Measurements from ENCODE around the gene NOL4L. TPM values are rescaled to one million over a fixed set of nuclear protein-coding genes. Genes with fewer than 3 reads are reported as not detected.

The NOL4L gene
- polyA plus RNA-seq, 1 experiment = 10.9 TPM

- 0 out of 2 replicates have a peak, but pooled peaks have one; percentile 4 for TF ChIP-seq CTCF (IDR thresholded peaks at IDR 0.05; ENCODE audit: insufficient read depth, low read depth, low read length)
- peak overlapping the region; percentile 33 for H3K4me3 ChIP-seq (ENCODE audit: low read depth, low read length)
- H3K27me3 ChIP-seq (ENCODE audit: control insufficient read depth, insufficient read depth, low read length) = no peaks in the 10 kb centered on the region
- ChIA-PET POLR2A (interaction anchor here (0.7 to 0.9 kb wide), 2 partner anchors 10 to 32 kb away, joined by 3 to 4 read pairs; no protein-coding TSS in a partner anchor), CTCF (interaction anchor here (0.7 to 2.4 kb wide), 6 partner anchors 10 to 177 kb away, joined by 3 to 12 read pairs (median 5); no protein-coding TSS in a partner anchor)
- DNase-seq (ENCODE audit: low read depth) = peak; percentile 80
- H3K36me3 ChIP-seq (ENCODE audit: control insufficient read depth, insufficient read depth, low read length) = peaks cover 18% of the 10 kb centered on the region
Measured at GRCh38 chr20:32474967-32475811, 109.9 kb downstream of the NOL4L start.

- Histone ChIP-seq H3K36me3 (ENCODE audit: control insufficient read depth, insufficient read depth, low read length) (peaks cover 20% of the 10 kb centered on the region), H3K4me3 (ENCODE audit: low read depth, low read length) (peak overlapping the region; percentile 33), H3K27me3 (ENCODE audit: control insufficient read depth, insufficient read depth, low read length) (no peaks in the 10 kb centered on the region)
- no peak for TF ChIP-seq CTCF (IDR thresholded peaks at IDR 0.05; ENCODE audit: insufficient read depth, low read depth, low read length)
- no peak for DNase-seq (ENCODE audit: low read depth)
- ChIA-PET CTCF (interaction anchor here (1.0 to 2.4 kb wide), 5 partner anchors 11 to 178 kb away, joined by 3 to 12 read pairs (median 6); no protein-coding TSS in a partner anchor), POLR2A (interaction anchor here (0.7 kb wide), 1 partner anchor 31 kb away, joined by 4 read pairs; no protein-coding TSS in a partner anchor)
Measured at GRCh38 chr20:32474717-32474966, 110.5 kb downstream of the NOL4L start.

GRCh38 chr20:32474009-32474716, 111.0 kb downstream of the NOL4L start:
- POLR2A ChIA-PET = no interaction called here
- no peak for TF ChIP-seq CTCF (IDR thresholded peaks at IDR 0.05; ENCODE audit: insufficient read depth, low read depth, low read length)
- CTCF ChIA-PET = interaction anchor here (1.7 to 2.4 kb wide), 4 partner anchors 11 to 178 kb away, joined by 4 to 12 read pairs (median 6); no protein-coding TSS in a partner anchor
- Histone ChIP-seq H3K27me3 (ENCODE audit: control insufficient read depth, insufficient read depth, low read length) (no peaks in the 10 kb centered on the region), H3K36me3 (ENCODE audit: control insufficient read depth, insufficient read depth, low read length) (peaks cover 20% of the 10 kb centered on the region), H3K4me3 (ENCODE audit: low read depth, low read length) (peak overlapping the region; percentile 33; the same call in 1 of the 2 replicates)
- no peak for DNase-seq (ENCODE audit: low read depth)

GRCh38 chr20:32473231-32474008, 111.7 kb downstream of the NOL4L start:
- DNase-seq (ENCODE audit: low read depth) = no peak
- POLR2A ChIA-PET = no interaction called here
- CTCF ChIA-PET = interaction anchor here (1.0 kb wide), 1 partner anchor 131 kb away, joined by 3 read pairs; no protein-coding TSS in a partner anchor
- H3K27me3 ChIP-seq (ENCODE audit: control insufficient read depth, insufficient read depth, low read length) = no peaks in the 10 kb centered on the region
- no peak overlapping the region for H3K4me3 ChIP-seq (ENCODE audit: low read depth, low read length)
- TF ChIP-seq CTCF (IDR thresholded peaks at IDR 0.05; ENCODE audit: insufficient read depth, low read depth, low read length) = no peak
- H3K36me3 ChIP-seq (ENCODE audit: control insufficient read depth, insufficient read depth, low read length) = peaks cover 21% of the 10 kb centered on the region

Data from BJ (cell line).